AG10803 (cell line): Measurements from ENCODE around the gene CGB5.
"Not testable (repeated sequence)": the region's sequence is repeated elsewhere in the genome, so short reads cannot be mapped to it uniquely, and the experiment has no call there.

Experiments used
- DNase-seq: peaks from one replicate; pipeline ENCODE4 v3.0.0; 2010; ENCODE audit warnings: low read depth
- H3K4me3 ChIP-seq: 2 replicates; pipeline ENCODE4 v1.5.1; 2011; ENCODE audit warnings: mild to moderate bottlenecking, low read length, control low read depth
- TF ChIP-seq, protein P1 (sequence below): conservative IDR thresholded peaks from 2 replicates; pipeline ENCODE4 v1.5.1; 2011; ENCODE audit warnings: mild to moderate bottlenecking, low read length, control low read depth, inconsistent platforms

Gene CGB5

GRCh38 chr19:49043548-49043947 lies at the start of gene CGB5:
CGB5 (plus strand) TSS chr19:49043848; CDS start chr19:49044210, 362 bp downstream.
- H3K4me3 ChIP-seq, DNase-seq: not testable (repeated sequence)

GRCh38 chr19:48994035-48994386 lies 49.6 kb upstream of the CGB5 start:
- TF ChIP-seq, protein P1, sequence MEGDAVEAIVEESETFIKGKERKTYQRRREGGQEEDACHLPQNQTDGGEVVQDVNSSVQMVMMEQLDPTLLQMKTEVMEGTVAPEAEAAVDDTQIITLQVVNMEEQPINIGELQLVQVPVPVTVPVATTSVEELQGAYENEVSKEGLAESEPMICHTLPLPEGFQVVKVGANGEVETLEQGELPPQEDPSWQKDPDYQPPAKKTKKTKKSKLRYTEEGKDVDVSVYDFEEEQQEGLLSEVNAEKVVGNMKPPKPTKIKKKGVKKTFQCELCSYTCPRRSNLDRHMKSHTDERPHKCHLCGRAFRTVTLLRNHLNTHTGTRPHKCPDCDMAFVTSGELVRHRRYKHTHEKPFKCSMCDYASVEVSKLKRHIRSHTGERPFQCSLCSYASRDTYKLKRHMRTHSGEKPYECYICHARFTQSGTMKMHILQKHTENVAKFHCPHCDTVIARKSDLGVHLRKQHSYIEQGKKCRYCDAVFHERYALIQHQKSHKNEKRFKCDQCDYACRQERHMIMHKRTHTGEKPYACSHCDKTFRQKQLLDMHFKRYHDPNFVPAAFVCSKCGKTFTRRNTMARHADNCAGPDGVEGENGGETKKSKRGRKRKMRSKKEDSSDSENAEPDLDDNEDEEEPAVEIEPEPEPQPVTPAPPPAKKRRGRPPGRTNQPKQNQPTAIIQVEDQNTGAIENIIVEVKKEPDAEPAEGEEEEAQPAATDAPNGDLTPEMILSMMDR, result no peak

DNA sequence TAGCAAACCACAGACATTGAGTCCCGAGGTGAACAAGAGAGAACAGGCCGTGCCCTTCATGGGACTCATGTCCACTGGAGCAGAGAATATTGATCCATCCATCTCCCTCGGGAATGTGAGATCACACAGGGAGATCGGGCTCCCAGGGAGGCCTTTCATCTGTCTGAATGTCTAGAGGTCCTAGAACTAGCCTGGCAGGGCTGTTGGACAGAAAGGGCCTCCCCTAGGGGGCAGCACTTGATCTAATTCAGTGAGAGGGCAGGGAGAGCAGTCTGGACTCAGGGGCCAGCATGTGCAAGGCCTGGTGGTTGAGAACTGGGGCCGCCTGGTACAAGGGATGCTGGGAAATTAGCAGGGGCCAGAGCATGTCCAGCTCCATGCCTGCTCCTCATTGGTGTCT lies 45.7 kb upstream of the CGB5 start:
- TF ChIP-seq, protein P1, result peak; percentile 54
- DNase-seq, result peak; percentile 49
- H3K4me3 ChIP-seq, result no peak overlapping the region

More at GRCh38 chr19:48994035-48994386, 49.6 kb upstream of the CGB5 start:
- peak overlapping the region; percentile 96 for H3K4me3 ChIP-seq
- DNase-seq, result no peak

- no peak overlapping the region for H3K4me3 ChIP-seq
- DNase-seq, result peak; percentile 74
- TF ChIP-seq, protein P1, result peak; percentile 82
Measured at GRCh38 chr19:48999481-49000325, 43.9 kb upstream of the CGB5 start.

DNA sequence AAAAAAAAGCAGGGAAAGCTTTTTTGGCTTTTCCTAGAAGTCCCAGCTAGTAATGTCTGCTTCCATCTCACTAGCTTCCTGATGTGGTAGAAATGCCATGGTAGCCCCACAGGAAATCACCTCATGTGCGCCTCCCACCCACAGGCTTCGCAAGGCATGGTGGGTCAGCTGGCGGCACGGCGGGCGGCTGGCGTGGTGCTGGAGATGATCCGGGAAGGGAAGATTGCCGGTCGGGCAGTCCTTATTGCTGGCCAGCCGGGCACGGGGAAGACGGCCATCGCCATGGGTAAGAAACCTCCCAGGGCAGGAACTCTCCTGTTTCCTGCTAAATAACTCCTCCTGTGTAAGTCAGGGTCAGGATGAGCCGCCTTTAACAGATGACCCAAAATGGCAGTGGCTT lies 39.5 kb upstream of the CGB5 start:
- no peak overlapping the region for H3K4me3 ChIP-seq
- no peak for DNase-seq
- TF ChIP-seq, protein P1, result no peak

GRCh38 chr19:49004964-49005614 lies 38.6 kb upstream of the CGB5 start:
- H3K4me3 ChIP-seq, result no peak overlapping the region
- no peak for DNase-seq
- TF ChIP-seq, protein P1, result no peak

DNA sequence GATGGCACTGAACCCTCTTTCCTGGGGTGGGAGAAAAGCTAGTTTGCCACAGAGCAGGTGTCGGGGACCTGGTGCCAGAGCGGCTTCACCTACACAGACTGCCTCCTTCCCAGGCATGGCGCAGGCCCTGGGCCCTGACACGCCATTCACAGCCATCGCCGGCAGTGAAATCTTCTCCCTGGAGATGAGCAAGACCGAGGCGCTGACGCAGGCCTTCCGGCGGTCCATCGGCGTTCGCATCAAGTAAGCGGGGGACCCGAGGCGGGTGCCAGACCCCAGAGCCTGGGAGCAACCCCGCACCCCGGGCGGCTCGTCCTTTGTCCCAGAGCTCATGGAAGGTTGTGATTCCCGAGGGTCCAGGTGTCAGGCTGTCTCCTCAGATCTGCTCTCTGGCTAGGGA lies 36.7 kb upstream of the CGB5 start:
- TF ChIP-seq, protein P1, result no peak
- no peak for DNase-seq
- H3K4me3 ChIP-seq, result no peak overlapping the region
